Activated CD4-positive, alpha-beta T cell treated with anti-CD3 and anti-CD28 coated beads, Interleukin-10, Interleukin-2, amounts not matched to agents 100 ng/mL and 50 ng/mL, durations not matched to agents 16 hours and 8 hours (primary cell): ENCODE measurements around the gene CDH13.
"Not testable (repeated sequence)": the region's sequence is repeated elsewhere in the genome, so short reads cannot be mapped to it uniquely, and the experiment has no call there.

Experiments used
- DNase-seq: peaks from one replicate; pipeline ENCODE4 v3.0.0-alpha.2; 2020

The CDH13 gene

GRCh38 chr16:82899006-82899405 lies 272.2 kb downstream of the CDH13 start:
- DNase-seq = no peak

- DNase-seq = no peak
These were observed 273.1 kb downstream of the CDH13 start for GRCh38 chr16:82899731-82900450.

- no peak for DNase-seq
These were observed 273.8 kb downstream of the CDH13 start for GRCh38 chr16:82900559-82900958.

GRCh38 chr16:82911925-82912324 lies 285.2 kb downstream of the CDH13 start:
- no peak for DNase-seq

GRCh38 chr16:82915139-82915824 lies 288.5 kb downstream of the CDH13 start:
- no peak for DNase-seq

GRCh38 chr16:82917886-82918595 lies 291.3 kb downstream of the CDH13 start:
- no peak for DNase-seq

GRCh38 chr16:82924075-82924854 lies 297.5 kb downstream of the CDH13 start:
- peak; percentile 40 for DNase-seq

GRCh38 chr16:82926500-82926899 lies 299.7 kb downstream of the CDH13 start:
- DNase-seq = no peak

GRCh38 chr16:82933933-82934332 lies 307.2 kb downstream of the CDH13 start:
- not testable (repeated sequence) for DNase-seq

GRCh38 chr16:82935766-82936165 lies 309.0 kb downstream of the CDH13 start:
- no peak for DNase-seq

- no peak for DNase-seq
These were observed 310.3 kb downstream of the CDH13 start for GRCh38 chr16:82936941-82937551.

GRCh38 chr16:82937926-82938520 lies 311.3 kb downstream of the CDH13 start:
- DNase-seq = no peak

- no peak for DNase-seq
These were observed 316.6 kb downstream of the CDH13 start for GRCh38 chr16:82943371-82943770.

GRCh38 chr16:82945420-82946101 lies 318.8 kb downstream of the CDH13 start:
- DNase-seq = peak; percentile 43

GRCh38 chr16:82947698-82948097 lies 320.9 kb downstream of the CDH13 start:
- DNase-seq = no peak

GRCh38 chr16:82949016-82949415 lies 322.2 kb downstream of the CDH13 start:
- DNase-seq = no peak

GRCh38 chr16:82953517-82953916 lies 326.7 kb downstream of the CDH13 start:
- no peak for DNase-seq

GRCh38 chr16:82954224-82954929 lies 327.6 kb downstream of the CDH13 start:
- no peak for DNase-seq

GRCh38 chr16:82955741-82956348 lies 329.1 kb downstream of the CDH13 start:
- peak; percentile 3 for DNase-seq

- DNase-seq = no peak
These were observed 330.4 kb downstream of the CDH13 start for GRCh38 chr16:82957212-82957611.
